Peyer's patch (tissue), 4 donors: Measurements from ENCODE around the gene RHBDL1. TPM values are rescaled to one million over a fixed set of nuclear protein-coding genes. Genes with fewer than 3 reads are reported as not detected.
A peak's percentile ranks its signal among the peaks of the same experiment; 100 is the strongest.

Experiments
- DNase-seq, 3 donors: peaks; one replicate each; pipeline ENCODE4 v3.0.0-alpha.2; 2017 to 2019
- H3K27ac ChIP-seq, 4 donors: fragments of 200-600 bp; sonication (generic); one replicate each; pipeline ENCODE4 v1.5.1; 2016 to 2019
- H3K27me3 ChIP-seq, 2 donors: fragments of 200-600 bp; sonication (generic); one replicate each; pipeline ENCODE4 v1.5.1; 2019
- H3K36me3 ChIP-seq, 3 donors: fragments of 200-600 bp; sonication (generic); one replicate each; pipeline ENCODE4 v1.5.1; 2016 to 2019
- H3K4me1 ChIP-seq, 4 donors: fragments of 200-600 bp; sonication (generic); one replicate each; pipeline ENCODE4 v1.5.1; 2016 to 2019
- H3K4me3 ChIP-seq, 4 donors: fragments of 200-600 bp; sonication (generic); 1 replicate in 3 of 4; 2 replicates in 1 of 4; pipeline ENCODE4 v1.5.1; 2016 to 2019; ENCODE audit warnings: mild to moderate bottlenecking in 1 of 4
- H3K9me3 ChIP-seq, 4 donors: fragments of 200-600 bp; sonication (generic); one replicate each; pipeline ENCODE4 v1.5.1; 2016 to 2019; ENCODE audit warnings: mild to moderate bottlenecking in 1 of 4
- CTCF ChIP-seq, 6 experiments: fragments of 450-650 bp in 4 of 6; fragments of 200-600 bp in 2 of 6; sonication (generic) in 1 of 6; IDR thresholded peaks; one replicate each; pipeline ENCODE4 v1.5.1; 2017 to 2019; ENCODE audit warnings: antibody characterized with exemption in 6 of 6, mild to moderate bottlenecking in 3 of 6, moderate library complexity in 1 of 6
- POLR2A ChIP-seq, 2 donors: fragments of 450-650 bp; IDR thresholded peaks; one replicate each; pipeline ENCODE4 v1.5.1; 2017; ENCODE audit warnings: antibody characterized with exemption in 2 of 2, mild to moderate bottlenecking in 2 of 2, moderate library complexity in 2 of 2
- total RNA-seq, 4 donors: library from RNA; depleted of rRNA; stranded (reverse); fragments of >200 nt; gene quantifications; one replicate each; pipeline ENCODE4 v1.1.0, GENCODE V29; 2016

RHBDL1 gene
- total RNA-seq, 4 donors from 2014 or later: 4.1 to 13.6 (median 9.9) TPM

- Histone ChIP-seq H3K4me3 (no peak overlapping the region), H3K27ac (peak overlapping the region in 1 of 4 donors; percentile 88), H3K27me3 (peaks cover 0 to 25% of the 10 kb centered on the region in 2 donors), H3K9me3 (no peaks in the 10 kb centered on the region), H3K36me3 (peaks cover 0 to 3% (median 0%) of the 10 kb centered on the region in 3 donors), H3K4me1 (peaks cover 0 to 50% (median 29%) of the 10 kb centered on the region in 4 donors)
- TF ChIP-seq CTCF (IDR thresholded peaks at IDR 0.05): no peak
- TF ChIP-seq POLR2A (IDR thresholded peaks at IDR 0.05): no peak
- no peak for DNase-seq
These were observed 48.9 kb downstream of the RHBDL1 start for GRCh38 chr16:724188-725040.

GRCh38 chr16:725041-725376 lies 49.5 kb downstream of the RHBDL1 start:
- TF ChIP-seq CTCF (IDR thresholded peaks at IDR 0.05) (no peak), POLR2A (IDR thresholded peaks at IDR 0.05) (no peak)
- Histone ChIP-seq H3K27ac (peak overlapping the region in 1 of 4 donors; percentile 88), H3K4me3 (no peak overlapping the region), H3K36me3 (peaks cover 0 to 3% (median 0%) of the 10 kb centered on the region in 3 donors), H3K9me3 (no peaks in the 10 kb centered on the region), H3K4me1 (peaks cover 0 to 46% (median 25%) of the 10 kb centered on the region in 4 donors), H3K27me3 (peaks cover 0 to 25% of the 10 kb centered on the region in 2 donors)
- DNase-seq: no peak

GRCh38 chr16:725463-726187 lies 50.2 kb downstream of the RHBDL1 start:
- Histone ChIP-seq H3K4me1 (peaks cover 0 to 41% (median 20%) of the 10 kb centered on the region in 4 donors), H3K4me3 (no peak overlapping the region), H3K36me3 (peaks cover 0 to 3% (median 0%) of the 10 kb centered on the region in 3 donors), H3K9me3 (no peaks in the 10 kb centered on the region), H3K27ac (peak overlapping the region in 1 of 4 donors; percentile 88), H3K27me3 (peaks cover 0 to 25% of the 10 kb centered on the region in 2 donors)
- TF ChIP-seq CTCF (IDR thresholded peaks at IDR 0.05) (no peak), POLR2A (IDR thresholded peaks at IDR 0.05) (no peak)
- DNase-seq: no peak

GRCh38 chr16:726188-726437 lies 50.6 kb downstream of the RHBDL1 start:
- Histone ChIP-seq H3K4me3 (peak overlapping the region in 1 of 4 donors; percentile 65), H3K4me1 (peaks cover 0 to 41% (median 19%) of the 10 kb centered on the region in 4 donors), H3K27me3 (peaks cover 0 to 25% of the 10 kb centered on the region in 2 donors), H3K36me3 (peaks cover 0 to 3% (median 0%) of the 10 kb centered on the region in 3 donors), H3K9me3 (no peaks in the 10 kb centered on the region), H3K27ac (peak overlapping the region in 1 of 4 donors; percentile 88)
- no peak for DNase-seq
- TF ChIP-seq CTCF (IDR thresholded peaks at IDR 0.05) (no peak), POLR2A (IDR thresholded peaks at IDR 0.05) (no peak)

GRCh38 chr16:726438-727290 lies 51.2 kb downstream of the RHBDL1 start, which contains the start of the genes CCDC78 and HAGHL:
TSS of gene CCDC78 (minus strand) at chr16:726443. CDS start at chr16:726367, 76 bp downstream.
TSS of gene HAGHL (plus strand) at chr16:727106. CDS start at chr16:727510, 404 bp downstream.
- peaks cover 0 to 3% (median 0%) of the 10 kb centered on the region in 3 donors for H3K36me3 ChIP-seq
- H3K4me3 ChIP-seq: peak within 1 kb of the TSS; percentile 61 to 66 (median 64)
- H3K9me3 ChIP-seq: no peaks in the 10 kb centered on the region
- H3K27me3 ChIP-seq: peaks cover 0 to 25% of the 10 kb centered on the region in 2 donors
- peak within 1 kb of the TSS; percentile 46 to 91 (median 68) for H3K27ac ChIP-seq
- TF ChIP-seq CTCF (IDR thresholded peaks at IDR 0.05) (no peak), POLR2A (IDR thresholded peaks at IDR 0.05) (no peak)
- H3K4me1 ChIP-seq: peaks cover 0 to 37% (median 14%) of the 10 kb centered on the region in 4 donors
- DNase-seq: peak; percentile 65 to 90 (median 83)
